OCI-LY7 (cell line): Measurements from ENCODE around the gene CDC42EP3.

Experiments used
- CTCF ChIP-seq: fragments of 200-600 bp; sonication (generic); conservative IDR thresholded peaks from 2 replicates; pipeline ENCODE4 v1.5.1; 2014; ENCODE audit warnings: mild to moderate bottlenecking, antibody characterized with exemption, low read length, moderate library complexity, mixed read lengths
- EZH2phosphoT487 ChIP-seq: fragments of 200-600 bp; sonication (generic); IDR thresholded peaks from 2 replicates; pipeline ENCODE4 v1.6.1; 2018; ENCODE audit warnings: low read depth, borderline replicate concordance, mild to moderate bottlenecking, mixed run types, antibody characterized with exemption, low read length, moderate library complexity, mixed read lengths

GRCh38 chr2:37621199-37621598, 50.2 kb downstream of the CDC42EP3 start:
- TF ChIP-seq CTCF (no peak), EZH2phosphoT487 (no peak)
